HG02623 (cell line): ENCODE measurements around the gene SPATA3.

ENCODE experiments used
- ATAC-seq: cut with Tn5 transposase; IDR thresholded peaks from one replicate; pipeline ENCODE4 v1.9.1; 2021; ENCODE audit warnings: moderate library complexity; ENCODE audit not compliant: unreplicated experiment

The SPATA3 gene

DNA sequence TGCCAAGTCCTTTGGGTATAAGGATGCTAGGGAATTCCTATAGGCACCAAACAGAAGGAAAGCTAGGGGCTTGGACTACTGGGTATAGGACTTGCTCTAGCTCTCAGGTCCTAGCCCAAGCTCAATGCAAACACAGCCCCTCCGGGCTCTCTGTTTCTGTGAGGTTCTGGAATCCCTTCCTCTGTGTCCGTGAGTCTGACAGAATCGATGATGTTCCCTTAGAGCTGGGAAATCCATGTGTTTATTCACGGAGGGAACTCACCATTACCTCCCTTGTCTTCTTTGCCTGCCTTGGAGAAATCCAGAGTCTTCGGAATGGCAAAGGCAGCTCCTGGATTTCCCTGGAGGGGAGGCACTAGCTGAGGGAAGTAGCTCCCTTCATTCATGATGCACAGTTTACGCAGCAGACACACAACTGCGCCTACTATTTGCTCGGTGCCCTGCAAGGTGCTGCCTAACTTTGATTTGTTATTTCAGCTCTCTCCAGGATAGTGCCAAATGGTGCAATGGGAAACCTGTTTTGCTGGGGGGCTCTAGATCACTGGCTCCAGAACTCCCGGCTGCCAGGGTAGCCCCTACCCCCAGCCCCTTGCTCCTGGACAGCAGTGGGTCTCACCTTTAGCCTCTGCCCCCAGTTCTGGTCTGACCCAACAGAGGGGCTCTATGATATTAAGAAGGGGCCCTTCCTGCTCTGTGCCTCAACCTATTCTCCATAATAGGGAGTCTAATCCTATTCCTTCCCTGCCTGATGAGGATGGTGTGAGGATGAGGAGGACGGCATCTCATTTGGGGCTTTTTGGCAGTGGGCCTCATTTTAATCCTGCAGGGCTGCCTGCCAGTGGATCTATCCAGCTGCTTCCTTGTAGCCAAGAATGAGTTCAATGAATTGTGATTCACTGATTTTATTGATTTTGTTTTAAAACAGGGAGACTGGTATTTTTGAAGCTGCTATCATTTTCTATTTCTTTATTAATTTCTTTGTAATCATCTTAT, 52.3 kb downstream of the SPATA3 start:
- ATAC-seq, result no peak

- no peak for ATAC-seq
Observed at GRCh38 chr2:231049286-231050017, 53.5 kb downstream of the SPATA3 start.

DNA sequence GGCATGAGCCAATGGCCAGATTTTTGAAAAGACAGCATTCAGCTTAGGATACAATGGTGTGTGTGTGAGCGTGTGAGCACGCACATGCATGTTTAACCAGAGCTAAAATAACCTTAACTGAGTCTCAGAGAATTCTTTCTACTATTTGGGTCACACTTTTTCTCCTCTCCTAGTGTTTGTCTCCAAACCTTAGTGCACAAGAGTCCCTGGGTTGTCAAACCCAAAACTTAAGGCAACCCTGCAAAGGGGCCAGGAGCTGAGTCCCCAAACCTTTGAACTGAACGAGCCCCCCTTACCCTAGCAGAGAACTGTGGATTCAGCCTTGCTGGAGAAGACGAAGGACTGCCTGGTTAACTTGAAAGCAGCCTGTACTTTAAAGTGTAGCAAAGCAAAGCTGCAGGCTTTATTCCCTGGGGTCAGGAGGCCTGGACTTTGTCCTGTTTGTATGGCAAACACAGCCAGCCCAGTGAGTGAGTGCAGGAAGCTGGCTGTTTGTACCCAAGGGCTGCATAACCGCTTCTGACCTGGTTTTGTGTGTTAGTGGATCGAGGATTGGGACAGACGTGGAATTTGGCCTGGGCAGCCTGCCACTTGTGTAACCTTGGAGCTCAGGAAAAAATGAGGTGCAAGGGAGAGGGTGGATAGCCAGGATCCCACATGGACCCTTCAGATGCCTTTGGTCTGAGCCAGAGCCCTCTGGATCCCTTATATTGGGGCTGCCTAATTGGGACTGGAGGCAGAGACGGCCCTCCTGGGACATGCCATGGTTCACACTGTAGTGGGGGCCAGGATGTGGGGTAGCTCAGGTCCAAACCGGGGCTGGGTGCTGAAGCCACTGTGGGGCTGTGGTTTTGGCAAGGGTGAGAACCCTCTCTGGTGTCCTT, 54.3 kb downstream of the SPATA3 start:
- no peak for ATAC-seq

- ATAC-seq, result no peak
Observed at GRCh38 chr2:231051116-231051515, 55.2 kb downstream of the SPATA3 start.

- peak; percentile 60 for ATAC-seq
Observed at GRCh38 chr2:231052494-231053451, 56.9 kb downstream of the SPATA3 start.

DNA sequence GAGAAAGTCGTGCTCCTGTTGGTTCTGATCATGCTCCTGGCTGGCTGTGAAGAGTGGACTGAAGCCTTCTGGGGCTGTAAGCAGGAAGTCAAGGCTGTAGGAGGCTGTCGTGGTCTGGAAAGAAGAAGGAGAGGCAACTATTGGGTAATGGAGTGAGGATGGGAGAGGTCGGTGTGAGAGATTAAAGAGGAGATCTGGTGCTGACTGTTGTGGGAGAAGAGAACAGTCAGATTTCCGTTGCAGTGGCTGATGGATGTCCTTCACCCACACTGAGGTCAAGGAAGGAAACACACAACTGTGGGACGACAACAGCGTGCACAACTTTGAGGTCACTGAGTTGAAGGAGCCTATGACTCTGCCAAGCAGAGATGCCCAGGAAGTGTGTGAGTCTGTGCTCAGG, 57.9 kb downstream of the SPATA3 start:
- ATAC-seq, result no peak

DNA sequence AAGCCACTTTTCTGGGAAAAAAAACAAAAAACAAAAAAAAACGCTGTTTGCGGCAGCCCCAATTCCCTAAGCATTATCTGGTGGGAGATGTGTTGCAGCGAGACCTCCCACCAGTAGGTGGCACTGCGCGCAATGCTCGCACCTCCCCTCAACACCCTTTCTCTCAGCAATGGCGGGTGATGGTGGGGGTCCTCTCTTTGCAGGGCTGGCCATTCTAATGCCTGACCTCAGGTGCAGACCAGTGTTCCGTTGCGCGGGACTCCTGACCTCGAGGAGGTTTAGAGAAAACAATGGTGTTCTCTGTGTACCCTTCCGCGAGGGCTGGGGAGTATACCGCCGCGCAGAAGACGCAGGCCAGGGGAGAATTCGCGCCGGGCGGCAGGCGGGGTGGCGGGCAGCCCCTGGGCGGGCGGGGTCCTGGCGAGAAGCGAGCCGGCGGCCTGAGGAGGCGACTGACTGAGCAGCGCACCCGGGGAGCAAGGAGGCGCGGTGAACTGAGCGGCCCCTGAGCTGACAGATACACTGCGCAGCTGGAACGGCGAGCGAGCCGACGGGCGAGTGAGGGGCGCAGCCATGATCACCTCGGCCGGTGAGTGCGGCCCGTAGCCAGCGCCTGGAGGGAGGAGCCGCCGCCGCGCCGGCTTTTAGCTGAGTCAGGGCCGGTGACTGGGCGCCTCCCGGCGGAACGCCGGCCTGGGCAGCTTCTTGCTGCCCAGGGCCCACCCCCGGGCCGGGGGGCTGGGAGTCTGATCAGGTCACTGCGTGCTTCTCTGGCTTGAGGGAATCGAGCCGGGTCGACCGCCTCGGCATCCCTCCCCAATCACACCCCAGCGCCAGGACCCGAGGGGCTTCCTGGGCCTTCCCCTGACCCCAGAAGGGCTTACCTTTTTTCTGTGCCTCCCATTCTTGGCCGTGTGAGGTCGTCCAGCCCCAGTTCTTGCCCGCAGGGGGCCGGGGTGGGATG, 60.8 kb downstream of the SPATA3 start, which contains the start of gene PSMD1:
Gene PSMD1, plus strand, starts transcription at position 415 of the 964 bp plus-strand sequence. Its CDS starts 159 bp downstream, at position 574.
- ATAC-seq, result peak; percentile 55

DNA sequence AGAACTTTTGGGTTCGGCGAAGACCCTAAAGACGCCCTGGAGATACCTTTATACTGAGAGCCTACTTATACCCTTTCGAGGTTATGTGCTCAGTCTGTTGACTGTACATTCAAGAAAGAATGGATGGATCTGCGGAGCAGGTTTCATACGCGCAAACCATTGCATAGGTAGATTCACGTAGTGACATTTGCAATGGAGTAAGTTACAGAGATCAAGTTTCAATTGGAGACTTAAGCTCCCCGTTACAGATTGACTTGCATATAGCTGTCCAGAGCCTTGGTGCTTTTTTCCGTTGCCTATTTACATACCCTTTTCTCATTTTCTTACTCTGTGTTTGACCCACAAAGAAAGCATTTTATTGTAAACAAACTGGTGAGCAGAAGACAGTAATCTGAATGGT, 61.7 kb downstream of the SPATA3 start:
- ATAC-seq, result no peak
